A673 (cell line): ENCODE data around the gene DCAKD. TPM values are rescaled to one million over a fixed set of nuclear protein-coding genes. Genes with fewer than 3 reads are reported as not detected.

Experiments
- BruUV-seq: library from RNA; stranded (reverse); fragments of 400-500 nt; replicated peaks from 2 replicates; lab custom pipeline; 2021; lab: Mats Ljungman, UMichigan
- CTCF ChIA-PET: fragments of 300-600 bp; sonication (Branson Sonifier 250); formaldehyde crosslinking; loops from one replicate; lab custom pipeline; 2022; ENCODE audit warnings: antibody characterized with exemption; lab: Charles Lee
- POLR2A ChIA-PET: fragments of 300-600 bp; sonication (Branson Sonifier 250); formaldehyde crosslinking; loops from one replicate; lab custom pipeline; 2022; ENCODE audit warnings: antibody characterized with exemption; ENCODE audit not compliant: low non-redundant PET; lab: Charles Lee
- DNase-seq: peaks from one replicate; pipeline ENCODE4 v3.0.0-alpha.2; 2015; ENCODE audit warnings: low spot score
- H3K27ac ChIP-seq: fragments of 200-600 bp; sonication (generic); 2 replicates; pipeline ENCODE4 v1.5.1; 2016; ENCODE audit warnings: mixed run types, low read depth, mild to moderate bottlenecking, mixed read lengths, antibody characterized with exemption, low read length; ENCODE audit not compliant: poor library complexity, severe bottlenecking
- H3K27me3 ChIP-seq: fragments of 200-600 bp; sonication (generic); replicated peaks from 2 replicates; pipeline ENCODE4 v1.6.1; 2017; ENCODE audit warnings: mixed run types, low read depth, mild to moderate bottlenecking, mixed read lengths, antibody characterized with exemption, low read length; ENCODE audit not compliant: insufficient read depth, poor library complexity
- H3K36me3 ChIP-seq: fragments of 200-600 bp; sonication (generic); 2 replicates; pipeline ENCODE4 v1.6.1; 2016; ENCODE audit warnings: mixed run types, mild to moderate bottlenecking, mixed read lengths, antibody characterized with exemption, low read length; ENCODE audit not compliant: insufficient read depth, poor library complexity, severe bottlenecking
- H3K4me1 ChIP-seq: fragments of 200-600 bp; sonication (generic); 2 replicates; pipeline ENCODE4 v1.6.1; 2017; ENCODE audit warnings: mixed run types, mild to moderate bottlenecking, mixed read lengths, antibody characterized with exemption, low read length; ENCODE audit not compliant: insufficient read depth, poor library complexity, severe bottlenecking
- H3K4me3 ChIP-seq: fragments of 200-600 bp; sonication (generic); 2 replicates; pipeline ENCODE4 v1.5.1; 2016; ENCODE audit warnings: low read depth, mixed run types, mild to moderate bottlenecking, mixed read lengths, low read length; ENCODE audit not compliant: poor library complexity, severe bottlenecking
- H3K9me3 ChIP-seq: fragments of 200-600 bp; sonication (generic); 2 replicates; pipeline ENCODE4 v1.6.1; 2016; ENCODE audit warnings: mixed run types, low read depth, mild to moderate bottlenecking, mixed read lengths, antibody characterized with exemption, low read length; ENCODE audit not compliant: poor library complexity, severe bottlenecking
- CTCF ChIP-seq: fragments of 300-800, 200-600 bp; sonication (generic); conservative IDR thresholded peaks from 2 replicates; pipeline ENCODE4 v1.5.1; 2017; ENCODE audit warnings: low read depth, mild to moderate bottlenecking, antibody characterized with exemption, low read length, moderate library complexity, mixed read lengths
- EZH2 ChIP-seq: fragments of 200-600 bp; sonication (generic); IDR thresholded peaks from 2 replicates; pipeline ENCODE4 v1.6.1; 2017; ENCODE audit warnings: borderline replicate concordance, low read depth, mild to moderate bottlenecking, mixed read lengths, antibody characterized with exemption, low read length; ENCODE audit not compliant: poor library complexity, severe bottlenecking
- intact Hi-C: fragments of 100-400 bp; cut with micrococcal nuclease; formaldehyde crosslinking; loops from one replicate; pipeline ENCODE4 v1.10.0; 2022; ENCODE audit not compliant: unreplicated experiment
- total RNA-seq: library from RNA; stranded (reverse); gene quantifications from 2 replicates; pipeline ENCODE4 v1.2.3, GENCODE V29; 2021

Gene DCAKD
- total RNA-seq, 1 experiment from 2014 or later = 19.1 TPM

GRCh38 chr17:44978807-44979206 lies 72.6 kb downstream of the DCAKD start:
- H3K4me3 ChIP-seq = no peak overlapping the region
- no peak overlapping the region for H3K27ac ChIP-seq
- ChIA-PET POLR2A (no interaction called here), CTCF (no interaction called here)
- no TSS peak for BruUV-seq
- TF ChIP-seq CTCF (no peak), EZH2 (no peak)
- no peaks in the 10 kb centered on the region for H3K4me1 ChIP-seq
- H3K9me3 ChIP-seq = no peaks in the 10 kb centered on the region
- intact Hi-C loops = no loop called here
- no peak for DNase-seq
- H3K27me3 ChIP-seq = no peaks in the 10 kb centered on the region
- no peaks in the 10 kb centered on the region for H3K36me3 ChIP-seq

- no peaks in the 10 kb centered on the region for H3K36me3 ChIP-seq
- H3K27me3 ChIP-seq = no peaks in the 10 kb centered on the region
- no peak for DNase-seq
- H3K4me3 ChIP-seq = no peak overlapping the region
- BruUV-seq = no TSS peak
- no peaks in the 10 kb centered on the region for H3K4me1 ChIP-seq
- H3K27ac ChIP-seq = no peak overlapping the region
- no peak for TF ChIP-seq EZH2
- TF ChIP-seq CTCF = no peak
- intact Hi-C loops = no loop called here
- ChIA-PET POLR2A (no interaction called here), CTCF (no interaction called here)
- H3K9me3 ChIP-seq = no peaks in the 10 kb centered on the region
These were observed 73.5 kb downstream of the DCAKD start for GRCh38 chr17:44977814-44978550.

- ChIA-PET POLR2A (no interaction called here), CTCF (no interaction called here)
- no peak for DNase-seq
- BruUV-seq = no TSS peak
- Histone ChIP-seq H3K9me3 (no peaks in the 10 kb centered on the region), H3K36me3 (no peaks in the 10 kb centered on the region), H3K27me3 (no peaks in the 10 kb centered on the region), H3K4me3 (no peak overlapping the region), H3K27ac (no peak overlapping the region), H3K4me1 (no peaks in the 10 kb centered on the region)
- no peak for TF ChIP-seq CTCF
- TF ChIP-seq EZH2 = no peak
- intact Hi-C loops = no loop called here
These were observed 74.4 kb downstream of the DCAKD start for GRCh38 chr17:44977065-44977464.
